ENCODE data around the gene TUBB4B. TPM values are rescaled to one million over a fixed set of nuclear protein-coding genes. Genes with fewer than 3 reads are reported as not detected.

The TUBB4B gene
- total RNA-seq, 1 donor from 2014 or later = 148 TPM

DNA sequence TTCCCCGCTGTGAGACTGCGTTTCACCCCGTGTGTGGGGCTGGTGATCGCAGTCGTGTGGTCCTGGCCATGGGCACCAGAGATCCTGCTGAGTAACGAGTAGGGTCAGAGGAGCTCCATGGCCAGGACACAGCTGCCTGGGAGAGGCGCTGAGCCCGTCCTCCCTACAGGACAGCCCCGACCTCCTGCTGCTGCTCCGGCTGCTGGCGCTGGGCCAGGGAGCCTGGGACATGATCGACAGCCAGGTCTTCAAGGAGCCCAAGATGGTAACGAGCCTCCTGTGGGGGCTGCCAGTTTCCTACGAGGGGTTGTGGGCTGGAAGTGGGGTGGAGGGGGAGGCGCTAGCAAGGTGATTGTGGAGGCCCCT lies 25.1 kb downstream of the TUBB4B start:
- no peaks in the 10 kb centered on the region for H3K9me3 Mint-ChIP-seq
- H3K36me3 Mint-ChIP-seq = peaks cover 17% of the 10 kb centered on the region
- no peaks in the 10 kb centered on the region for H3K27me3 Mint-ChIP-seq (ENCODE audit: low read depth)
- no peaks in the 10 kb centered on the region for H3K4me1 Mint-ChIP-seq
- TF ChIP-seq CTCF (IDR thresholded peaks at IDR 0.05; ENCODE audit: unreplicated experiment) = no peak
- no peak for DNase-seq (ENCODE audit: low spot score in 2 of 2, unreplicated experiment in 2 of 2)
- H3K4me3 Mint-ChIP-seq = no peak overlapping the region
- H3K27ac Mint-ChIP-seq = no peak overlapping the region

DNA sequence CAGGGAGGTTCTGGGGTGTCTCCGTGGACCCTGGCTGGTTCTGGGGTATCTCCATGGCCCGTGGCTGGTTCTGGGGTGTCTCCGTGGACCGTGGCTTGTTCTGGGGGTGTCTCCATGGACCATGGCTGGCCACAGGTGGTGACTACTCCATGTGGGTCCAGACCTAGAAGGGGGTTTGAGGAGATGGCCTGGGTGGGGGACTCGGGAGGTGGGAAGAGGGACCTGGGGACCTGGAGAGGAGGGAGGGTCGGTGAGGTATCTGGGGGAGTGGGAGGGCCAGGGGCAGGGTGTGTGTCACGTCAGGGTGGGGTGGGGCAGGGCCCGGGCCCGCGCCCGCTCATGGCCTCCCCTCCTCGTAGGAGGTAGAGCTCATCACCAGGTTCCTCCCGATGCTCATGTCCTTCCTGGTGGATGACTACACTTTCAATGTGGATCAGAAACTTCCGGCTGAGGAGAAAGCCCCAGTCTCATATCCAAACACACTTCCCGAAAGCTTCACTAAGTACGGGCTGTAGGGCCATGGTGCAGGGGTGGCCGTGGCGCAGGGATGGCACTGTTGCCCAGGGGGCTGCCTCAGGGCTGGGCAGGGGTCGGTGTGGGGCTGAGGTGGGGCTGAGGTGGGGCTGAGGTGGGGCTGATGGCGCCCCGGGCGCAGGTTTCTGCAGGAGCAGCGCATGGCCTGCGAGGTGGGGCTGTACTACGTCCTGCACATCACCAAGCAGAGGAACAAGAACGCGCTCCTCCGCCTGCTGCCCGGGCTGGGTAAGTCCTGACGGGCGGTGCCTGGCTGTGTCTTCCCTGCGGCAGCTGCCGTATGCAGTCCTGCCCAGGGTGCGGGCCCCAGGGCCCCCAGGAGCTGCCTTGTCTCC lies 25.7 kb downstream of the TUBB4B start:
- DNase-seq (ENCODE audit: low spot score in 2 of 2, unreplicated experiment in 2 of 2) = no peak
- H3K4me1 Mint-ChIP-seq = no peaks in the 10 kb centered on the region
- no peaks in the 10 kb centered on the region for H3K27me3 Mint-ChIP-seq (ENCODE audit: low read depth)
- no peak overlapping the region for H3K27ac Mint-ChIP-seq
- H3K4me3 Mint-ChIP-seq = no peak overlapping the region
- peaks cover 15% of the 10 kb centered on the region for H3K36me3 Mint-ChIP-seq
- H3K9me3 Mint-ChIP-seq = no peaks in the 10 kb centered on the region
- no peak for TF ChIP-seq CTCF (IDR thresholded peaks at IDR 0.05; ENCODE audit: unreplicated experiment)

DNA sequence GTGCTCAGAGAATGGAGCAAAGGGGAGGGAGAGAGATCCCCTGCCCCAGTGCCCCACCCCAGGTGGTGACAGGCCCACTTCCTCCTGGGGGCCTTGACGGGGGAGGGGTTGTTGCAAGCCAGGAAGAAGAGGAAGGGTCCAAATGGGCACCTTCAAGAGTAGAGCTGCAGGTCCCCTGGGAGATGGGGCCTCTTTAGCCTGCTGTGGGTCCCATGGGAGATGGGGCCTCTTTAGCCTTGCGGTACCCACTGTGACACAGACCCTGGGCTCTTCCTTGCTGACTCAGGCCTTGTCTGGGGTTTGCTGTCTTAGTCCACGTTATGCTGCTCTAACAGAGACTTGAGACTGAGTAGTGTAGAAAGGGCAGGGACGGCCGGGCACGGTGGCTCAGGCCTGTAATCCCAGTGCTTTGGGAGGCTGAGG lies 26.9 kb downstream of the TUBB4B start:
- H3K27me3 Mint-ChIP-seq (ENCODE audit: low read depth) = no peaks in the 10 kb centered on the region
- no peak for DNase-seq (ENCODE audit: low spot score in 2 of 2, unreplicated experiment in 2 of 2)
- no peaks in the 10 kb centered on the region for H3K9me3 Mint-ChIP-seq
- H3K4me1 Mint-ChIP-seq = no peaks in the 10 kb centered on the region
- no peak overlapping the region for H3K4me3 Mint-ChIP-seq
- TF ChIP-seq CTCF (IDR thresholded peaks at IDR 0.05; ENCODE audit: unreplicated experiment) = no peak
- H3K36me3 Mint-ChIP-seq = peaks cover 14% of the 10 kb centered on the region
- no peak overlapping the region for H3K27ac Mint-ChIP-seq

DNA sequence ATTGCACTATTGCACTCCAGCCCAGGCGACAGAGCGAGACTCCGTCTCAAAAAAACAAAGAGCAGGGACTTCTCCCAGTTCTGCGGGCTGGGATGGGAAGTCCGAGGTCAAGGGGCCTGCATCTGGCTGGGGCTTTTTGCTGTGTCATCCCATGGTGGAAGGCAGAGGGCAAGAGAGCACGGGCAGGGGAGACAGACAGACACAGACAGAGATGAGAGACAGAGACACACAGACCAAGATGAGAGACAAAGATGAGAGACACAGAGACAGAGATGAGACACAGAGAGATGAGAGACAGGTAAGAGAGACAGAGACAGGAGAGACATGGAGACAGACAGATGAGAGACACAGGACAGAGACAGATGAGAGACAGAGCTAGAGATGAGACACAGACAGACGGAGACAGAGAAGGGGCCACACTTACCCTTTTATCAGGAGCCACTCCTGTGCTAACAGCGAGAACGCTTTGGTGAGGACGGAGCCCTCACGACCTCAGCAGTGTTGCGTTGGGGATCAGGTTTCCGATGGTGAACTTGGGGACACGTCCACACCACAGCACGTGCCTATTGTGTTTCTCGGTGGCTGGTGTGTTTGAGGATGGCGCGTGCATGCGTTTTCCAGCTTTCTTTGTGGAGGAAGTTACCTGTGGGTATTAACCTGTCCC lies 27.6 kb downstream of the TUBB4B start:
- H3K27me3 Mint-ChIP-seq (ENCODE audit: low read depth) = no peaks in the 10 kb centered on the region
- DNase-seq (ENCODE audit: low spot score in 2 of 2, unreplicated experiment in 2 of 2) = no peak
- no peak for TF ChIP-seq CTCF (IDR thresholded peaks at IDR 0.05; ENCODE audit: unreplicated experiment)
- no peak overlapping the region for H3K27ac Mint-ChIP-seq
- no peak overlapping the region for H3K4me3 Mint-ChIP-seq
- H3K9me3 Mint-ChIP-seq = no peaks in the 10 kb centered on the region
- H3K4me1 Mint-ChIP-seq = no peaks in the 10 kb centered on the region
- H3K36me3 Mint-ChIP-seq = peaks cover 14% of the 10 kb centered on the region

GRCh38 chr9:137269231-137269772 lies 28.2 kb downstream of the TUBB4B start:
- Mint-ChIP-seq H3K27me3 (ENCODE audit: low read depth) (no peaks in the 10 kb centered on the region), H3K9me3 (no peaks in the 10 kb centered on the region), H3K27ac (no peak overlapping the region), H3K36me3 (peaks cover 14% of the 10 kb centered on the region), H3K4me3 (no peak overlapping the region), H3K4me1 (peaks cover under 1% of the 10 kb centered on the region)
- no peak for TF ChIP-seq CTCF (IDR thresholded peaks at IDR 0.05; ENCODE audit: unreplicated experiment)
- DNase-seq (ENCODE audit: low spot score in 2 of 2, unreplicated experiment in 2 of 2) = no peak
